Lower leg skin (tissue), 3 donors: Measurements from ENCODE around the gene CENPP.

Experiments used
- CTCF ChIP-seq, 3 donors: fragments of 450-650 bp; IDR thresholded peaks; one replicate each; pipeline ENCODE4 v1.5.1; 2016; ENCODE audit warnings: antibody characterized with exemption in 3 of 3, mild to moderate bottlenecking in 3 of 3, moderate library complexity in 2 of 3
- POLR2A ChIP-seq, 2 donors: fragments of 450-650 bp; IDR thresholded peaks; one replicate each; pipeline ENCODE4 v1.6.1; 2016 to 2017; ENCODE audit warnings: antibody characterized with exemption in 2 of 2, mild to moderate bottlenecking in 1 of 2, moderate library complexity in 1 of 2

- TF ChIP-seq CTCF (IDR thresholded peaks at IDR 0.05) (no peak), POLR2A (IDR thresholded peaks at IDR 0.05) (no peak)
These were observed 221.6 kb downstream of the CENPP start for GRCh38 chr9:92547356-92547755.
